GM23338 (cell line): Measurements from ENCODE around the gene CDKN1C. TPM values are rescaled to one million over a fixed set of nuclear protein-coding genes. Genes with fewer than 3 reads are reported as not detected.
A peak's percentile ranks its signal among the peaks of the same experiment; 100 is the strongest.

ENCODE experiments used
- ATAC-seq: fragments of 200-7000 bp; cut with Tn5 transposase; 3 replicates; pipeline ENCODE4 v1.9.1; 2020
- DNase-seq: peaks from one replicate; pipeline ENCODE4 v3.0.0-alpha.2; 2015; ENCODE audit warnings: low spot score
- H2AFZ ChIP-seq: fragments of 200-600 bp; sonication (generic); 2 replicates; pipeline ENCODE4 v1.8.0; 2016; ENCODE audit warnings: antibody characterized with exemption, mild to moderate bottlenecking, moderate library complexity
- H3F3A ChIP-seq: fragments of 200-600 bp; sonication (generic); replicated peaks from 2 replicates; pipeline ENCODE4 v1.8.0; 2017; ENCODE audit warnings: antibody characterized with exemption, mixed run types, low read depth
- H3K27ac ChIP-seq: fragments of 200-600 bp; sonication (generic); 2 replicates; pipeline ENCODE4 v1.6.1; 2016; ENCODE audit warnings: low read depth
- H3K27me3 ChIP-seq: fragments of 200-600 bp; sonication (generic); 2 replicates; pipeline ENCODE4 v1.8.0; 2016; ENCODE audit warnings: mild to moderate bottlenecking, mixed run types, moderate library complexity; ENCODE audit not compliant: insufficient read depth
- H3K36me3 ChIP-seq: fragments of 200-600 bp; sonication (generic); 2 replicates; pipeline ENCODE4 v1.8.0; 2016; ENCODE audit warnings: mild to moderate bottlenecking; ENCODE audit not compliant: insufficient read depth
- H3K4me1 ChIP-seq: fragments of 200-600 bp; sonication (generic); 2 replicates; pipeline ENCODE4 v1.8.0; 2016; ENCODE audit warnings: mild to moderate bottlenecking, moderate library complexity; ENCODE audit not compliant: insufficient read depth
- H3K4me2 ChIP-seq: fragments of 200-600 bp; sonication (generic); 2 replicates; pipeline ENCODE4 v1.7.1; 2017; ENCODE audit warnings: mixed run types
- H3K4me3 ChIP-seq: fragments of 200-600 bp; sonication (generic); 2 replicates; pipeline ENCODE4 v1.6.1; 2016; ENCODE audit warnings: mixed run types
- H3K79me2 ChIP-seq: fragments of 200-600 bp; sonication (generic); replicated peaks from 2 replicates; pipeline ENCODE4 v1.8.0; 2017; ENCODE audit warnings: mild to moderate bottlenecking; ENCODE audit not compliant: insufficient read depth
- H3K9me2 ChIP-seq: fragments of 200-600 bp; sonication (generic); 2 replicates; pipeline ENCODE4 v1.8.0; 2017; ENCODE audit not compliant: insufficient read depth
- H4K20me1 ChIP-seq: fragments of 200-600 bp; sonication (generic); replicated peaks from 2 replicates; pipeline ENCODE4 v1.8.0; 2017; ENCODE audit warnings: mild to moderate bottlenecking; ENCODE audit not compliant: insufficient read depth
- H3K27ac Mint-ChIP-seq: 2 replicates; pipeline ENCODE4 v1.8.0; 2020; ENCODE audit warnings: inconsistent platforms, mild to moderate bottlenecking, moderate library complexity, mixed read lengths
- H3K27me3 Mint-ChIP-seq: 3 replicates; pipeline ENCODE4 v1.8.0; 2022; ENCODE audit warnings: low read depth, mild to moderate bottlenecking, moderate library complexity, mixed read lengths, inconsistent platforms; ENCODE audit not compliant: insufficient read depth, poor library complexity
- H3K36me3 Mint-ChIP-seq: 3 replicates; pipeline ENCODE4 v1.8.0; 2021; ENCODE audit warnings: low read depth, mild to moderate bottlenecking, inconsistent platforms, moderate library complexity, mixed read lengths
- H3K4me1 Mint-ChIP-seq: 3 replicates; pipeline ENCODE4 v1.8.0; 2020; ENCODE audit warnings: mild to moderate bottlenecking, inconsistent platforms, mixed read lengths
- H3K4me3 Mint-ChIP-seq: 3 replicates; pipeline ENCODE4 v1.8.0; 2021; ENCODE audit warnings: moderate library complexity, mild to moderate bottlenecking, inconsistent platforms, mixed read lengths
- H3K9me3 Mint-ChIP-seq: 3 replicates; pipeline ENCODE4 v1.8.0; 2020; ENCODE audit warnings: moderate library complexity, mild to moderate bottlenecking, inconsistent platforms, mixed read lengths
- JUNB ChIP-seq: IDR thresholded peaks from one replicate; pipeline ENCODE4 v1.6.1; 2016; ENCODE audit warnings: antibody characterized with exemption; ENCODE audit not compliant: unreplicated experiment
- NANOG ChIP-seq: IDR thresholded peaks from 2 replicates; pipeline ENCODE4 v1.6.1; 2016; ENCODE audit warnings: antibody characterized with exemption, borderline replicate concordance
- STAT1 ChIP-seq: IDR thresholded peaks from one replicate; pipeline ENCODE4 v1.6.1; 2016; ENCODE audit warnings: antibody characterized with exemption; ENCODE audit not compliant: unreplicated experiment
- polyA plus RNA-seq: library from polyadenylated mRNA; unstranded; fragments of >200 nt; fragmentation: Nextera tagmentation; extraction: Ambion mirVana; gene quantifications from 2 replicates; pipeline ENCODE4 v1.2.1, GENCODE V29; 2016
- total RNA-seq: library from RNA; depleted of rRNA; stranded (reverse); fragments of >200 nt; shearing (Covaris generic); gene quantifications from 2 replicates; pipeline ENCODE4 v1.2.3, GENCODE V29; 2014
- TF ChIP-seq, protein P1 (sequence below): IDR thresholded peaks from 2 replicates; pipeline ENCODE4 v1.6.1; 2016; ENCODE audit warnings: antibody characterized with exemption
- TF ChIP-seq, protein P2 (sequence below), 2 experiments: fragments of 200-600 bp in 1 of 2; sonication (generic) in 1 of 2; conservative IDR thresholded peaks; 2 replicates each; pipeline versions ENCODE4 v1.5.1 to v1.6.1; 2016 to 2017; ENCODE audit warnings: antibody characterized with exemption in 2 of 2, low read depth in 2 of 2, mild to moderate bottlenecking in 2 of 2, moderate library complexity in 1 of 2
- TF ChIP-seq, protein P3 (sequence below): fragments of 250-450 bp; sonication (Bioruptor Pico); IDR thresholded peaks from 2 replicates; pipeline ENCODE4 v1.5.0; 2020; ENCODE audit warnings: mild to moderate bottlenecking, moderate library complexity

Gene CDKN1C
- total and polyA plus RNA-seq, 2 experiments from 2014 or later: 19.3 to 23.5 TPM

DNA sequence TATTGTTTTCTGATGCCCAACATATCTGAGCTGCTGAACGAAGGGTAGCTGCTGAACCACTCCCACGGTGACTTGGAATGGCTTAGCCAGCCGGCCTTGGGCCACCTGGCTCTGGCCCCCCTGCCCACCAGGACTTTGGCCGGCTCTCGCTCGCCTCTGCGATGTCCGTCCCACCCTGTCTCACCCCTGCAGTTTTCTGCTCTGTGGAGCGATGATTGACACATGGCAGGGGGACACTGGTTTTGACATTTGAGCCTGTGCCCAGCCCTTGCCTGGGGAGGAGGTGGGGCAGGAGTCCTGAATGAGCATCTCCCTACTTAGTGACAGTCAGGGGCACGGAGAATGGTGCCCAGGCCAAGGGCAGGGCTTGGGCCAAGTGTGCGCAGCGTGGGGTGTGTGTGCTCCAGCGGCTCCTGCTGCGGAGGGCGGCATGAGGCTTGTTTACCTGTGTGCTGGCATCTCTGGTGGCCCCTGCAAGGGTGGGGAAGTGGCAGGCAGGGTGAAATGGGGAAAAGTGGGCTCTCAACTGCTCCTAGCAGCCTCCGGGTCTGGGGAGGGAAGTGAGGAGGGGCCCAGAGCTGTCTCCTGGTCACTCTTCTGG is 15.7 kb upstream of the CDKN1C start:
- Mint-ChIP-seq H3K4me1 (peaks cover 19% of the 10 kb centered on the region), H3K4me3 (peak overlapping the region; percentile 69), H3K27me3 (peaks cover 48% of the 10 kb centered on the region), H3K27ac (no peak overlapping the region), H3K9me3 (peaks cover 9% of the 10 kb centered on the region), H3K36me3 (peaks cover 8% of the 10 kb centered on the region)
- Histone ChIP-seq H4K20me1 (no peaks in the 10 kb centered on the region; the same call in 1 of the 2 replicates), H3K9me2 (no peaks in the 10 kb centered on the region), H3K36me3 (no peaks in the 10 kb centered on the region), H2AFZ (0 out of 2 replicates have a peak overlapping the region, but pooled peaks have one; percentile 69), H3K27ac (no peak overlapping the region), H3K4me3 (peak overlapping the region; percentile 72), H3K27me3 (peaks cover 4% of the 10 kb centered on the region; the same call in 1 of the 2 replicates), H3F3A (no peaks in the 10 kb centered on the region), H3K4me1 (peaks cover 5% of the 10 kb centered on the region; the same call in 1 of the 2 replicates), H3K79me2 (no peaks in the 10 kb centered on the region), H3K4me2 (peak overlapping the region; percentile 92)
- DNase-seq (no peak), ATAC-seq (no peak; the same call in 2 of the 3 replicates)
- TF ChIP-seq STAT1 (no peak), NANOG (no peak), JUNB (no peak)
- TF ChIP-seq, protein P1, sequence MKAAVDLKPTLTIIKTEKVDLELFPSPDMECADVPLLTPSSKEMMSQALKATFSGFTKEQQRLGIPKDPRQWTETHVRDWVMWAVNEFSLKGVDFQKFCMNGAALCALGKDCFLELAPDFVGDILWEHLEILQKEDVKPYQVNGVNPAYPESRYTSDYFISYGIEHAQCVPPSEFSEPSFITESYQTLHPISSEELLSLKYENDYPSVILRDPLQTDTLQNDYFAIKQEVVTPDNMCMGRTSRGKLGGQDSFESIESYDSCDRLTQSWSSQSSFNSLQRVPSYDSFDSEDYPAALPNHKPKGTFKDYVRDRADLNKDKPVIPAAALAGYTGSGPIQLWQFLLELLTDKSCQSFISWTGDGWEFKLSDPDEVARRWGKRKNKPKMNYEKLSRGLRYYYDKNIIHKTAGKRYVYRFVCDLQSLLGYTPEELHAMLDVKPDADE: no peak
- TF ChIP-seq, protein P2, sequence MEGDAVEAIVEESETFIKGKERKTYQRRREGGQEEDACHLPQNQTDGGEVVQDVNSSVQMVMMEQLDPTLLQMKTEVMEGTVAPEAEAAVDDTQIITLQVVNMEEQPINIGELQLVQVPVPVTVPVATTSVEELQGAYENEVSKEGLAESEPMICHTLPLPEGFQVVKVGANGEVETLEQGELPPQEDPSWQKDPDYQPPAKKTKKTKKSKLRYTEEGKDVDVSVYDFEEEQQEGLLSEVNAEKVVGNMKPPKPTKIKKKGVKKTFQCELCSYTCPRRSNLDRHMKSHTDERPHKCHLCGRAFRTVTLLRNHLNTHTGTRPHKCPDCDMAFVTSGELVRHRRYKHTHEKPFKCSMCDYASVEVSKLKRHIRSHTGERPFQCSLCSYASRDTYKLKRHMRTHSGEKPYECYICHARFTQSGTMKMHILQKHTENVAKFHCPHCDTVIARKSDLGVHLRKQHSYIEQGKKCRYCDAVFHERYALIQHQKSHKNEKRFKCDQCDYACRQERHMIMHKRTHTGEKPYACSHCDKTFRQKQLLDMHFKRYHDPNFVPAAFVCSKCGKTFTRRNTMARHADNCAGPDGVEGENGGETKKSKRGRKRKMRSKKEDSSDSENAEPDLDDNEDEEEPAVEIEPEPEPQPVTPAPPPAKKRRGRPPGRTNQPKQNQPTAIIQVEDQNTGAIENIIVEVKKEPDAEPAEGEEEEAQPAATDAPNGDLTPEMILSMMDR (conservative IDR thresholded peaks at IDR 0.05; ENCODE audit: low read depth in 2 of 2): no peak
- TF ChIP-seq, protein P3, sequence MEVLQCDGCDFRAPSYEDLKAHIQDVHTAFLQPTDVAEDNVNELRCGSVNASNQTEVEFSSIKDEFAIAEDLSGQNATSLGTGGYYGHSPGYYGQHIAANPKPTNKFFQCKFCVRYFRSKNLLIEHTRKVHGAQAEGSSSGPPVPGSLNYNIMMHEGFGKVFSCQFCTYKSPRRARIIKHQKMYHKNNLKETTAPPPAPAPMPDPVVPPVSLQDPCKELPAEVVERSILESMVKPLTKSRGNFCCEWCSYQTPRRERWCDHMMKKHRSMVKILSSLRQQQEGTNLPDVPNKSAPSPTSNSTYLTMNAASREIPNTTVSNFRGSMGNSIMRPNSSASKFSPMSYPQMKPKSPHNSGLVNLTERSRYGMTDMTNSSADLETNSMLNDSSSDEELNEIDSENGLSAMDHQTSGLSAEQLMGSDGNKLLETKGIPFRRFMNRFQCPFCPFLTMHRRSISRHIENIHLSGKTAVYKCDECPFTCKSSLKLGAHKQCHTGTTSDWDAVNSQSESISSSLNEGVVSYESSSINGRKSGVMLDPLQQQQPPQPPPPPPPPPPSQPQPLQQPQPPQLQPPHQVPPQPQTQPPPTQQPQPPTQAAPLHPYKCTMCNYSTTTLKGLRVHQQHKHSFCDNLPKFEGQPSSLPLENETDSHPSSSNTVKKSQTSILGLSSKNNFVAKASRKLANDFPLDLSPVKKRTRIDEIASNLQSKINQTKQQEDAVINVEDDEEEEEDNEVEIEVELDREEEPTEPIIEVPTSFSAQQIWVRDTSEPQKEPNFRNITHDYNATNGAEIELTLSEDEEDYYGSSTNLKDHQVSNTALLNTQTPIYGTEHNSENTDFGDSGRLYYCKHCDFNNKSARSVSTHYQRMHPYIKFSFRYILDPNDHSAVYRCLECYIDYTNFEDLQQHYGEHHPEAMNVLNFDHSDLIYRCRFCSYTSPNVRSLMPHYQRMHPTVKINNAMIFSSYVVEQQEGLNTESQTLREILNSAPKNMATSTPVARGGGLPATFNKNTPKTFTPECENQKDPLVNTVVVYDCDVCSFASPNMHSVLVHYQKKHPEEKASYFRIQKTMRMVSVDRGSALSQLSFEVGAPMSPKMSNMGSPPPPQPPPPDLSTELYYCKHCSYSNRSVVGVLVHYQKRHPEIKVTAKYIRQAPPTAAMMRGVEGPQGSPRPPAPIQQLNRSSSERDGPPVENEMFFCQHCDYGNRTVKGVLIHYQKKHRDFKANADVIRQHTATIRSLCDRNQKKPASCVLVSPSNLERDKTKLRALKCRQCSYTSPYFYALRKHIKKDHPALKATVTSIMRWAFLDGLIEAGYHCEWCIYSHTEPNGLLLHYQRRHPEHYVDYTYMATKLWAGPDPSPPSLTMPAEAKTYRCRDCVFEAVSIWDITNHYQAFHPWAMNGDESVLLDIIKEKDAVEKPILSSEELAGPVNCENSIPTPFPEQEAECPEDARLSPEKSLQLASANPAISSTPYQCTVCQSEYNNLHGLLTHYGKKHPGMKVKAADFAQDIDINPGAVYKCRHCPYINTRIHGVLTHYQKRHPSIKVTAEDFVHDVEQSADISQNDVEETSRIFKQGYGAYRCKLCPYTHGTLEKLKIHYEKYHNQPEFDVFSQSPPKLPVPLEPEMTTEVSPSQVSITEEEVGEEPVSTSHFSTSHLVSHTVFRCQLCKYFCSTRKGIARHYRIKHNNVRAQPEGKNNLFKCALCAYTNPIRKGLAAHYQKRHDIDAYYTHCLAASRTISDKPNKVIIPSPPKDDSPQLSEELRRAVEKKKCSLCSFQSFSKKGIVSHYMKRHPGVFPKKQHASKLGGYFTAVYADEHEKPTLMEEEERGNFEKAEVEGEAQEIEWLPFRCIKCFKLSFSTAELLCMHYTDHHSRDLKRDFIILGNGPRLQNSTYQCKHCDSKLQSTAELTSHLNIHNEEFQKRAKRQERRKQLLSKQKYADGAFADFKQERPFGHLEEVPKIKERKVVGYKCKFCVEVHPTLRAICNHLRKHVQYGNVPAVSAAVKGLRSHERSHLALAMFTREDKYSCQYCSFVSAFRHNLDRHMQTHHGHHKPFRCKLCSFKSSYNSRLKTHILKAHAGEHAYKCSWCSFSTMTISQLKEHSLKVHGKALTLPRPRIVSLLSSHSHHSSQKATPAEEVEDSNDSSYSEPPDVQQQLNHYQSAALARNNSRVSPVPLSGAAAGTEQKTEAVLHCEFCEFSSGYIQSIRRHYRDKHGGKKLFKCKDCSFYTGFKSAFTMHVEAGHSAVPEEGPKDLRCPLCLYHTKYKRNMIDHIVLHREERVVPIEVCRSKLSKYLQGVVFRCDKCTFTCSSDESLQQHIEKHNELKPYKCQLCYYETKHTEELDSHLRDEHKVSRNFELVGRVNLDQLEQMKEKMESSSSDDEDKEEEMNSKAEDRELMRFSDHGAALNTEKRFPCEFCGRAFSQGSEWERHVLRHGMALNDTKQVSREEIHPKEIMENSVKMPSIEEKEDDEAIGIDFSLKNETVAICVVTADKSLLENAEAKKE: no peak
